Astrocyte (in vitro differentiated cells and primary cell): ENCODE measurements around the gene STYX. TPM values are rescaled to one million over a fixed set of nuclear protein-coding genes. Genes with fewer than 3 reads are reported as not detected.

Source experiments
- DNase-seq: peaks from one replicate; pipeline ENCODE4 v3.0.0-alpha.2; 2010; ENCODE audit warnings: low read depth
- FAIRE-seq: peaks from 2 replicates; lab custom pipeline; 2011; peaks lifted over from hg19 to GRCh38; lab: Jason Lieb, UNC
- H2AFZ ChIP-seq: 2 replicates; pipeline ENCODE4 v1.6.0; 2012; ENCODE audit warnings: low read depth, low read length, inconsistent platforms
- H3K27ac ChIP-seq: 2 replicates; pipeline ENCODE4 v1.5.1; 2011; ENCODE audit warnings: low read depth, low read length, inconsistent platforms
- H3K27me3 ChIP-seq: 2 replicates; pipeline ENCODE4 v1.6.0; 2011; ENCODE audit warnings: low read length, inconsistent platforms; ENCODE audit not compliant: insufficient read depth
- H3K36me3 ChIP-seq: 2 replicates; pipeline ENCODE4 v1.5.1; 2011; ENCODE audit warnings: low read length, inconsistent platforms; ENCODE audit not compliant: insufficient read depth
- H3K4me1 ChIP-seq: 2 replicates; pipeline ENCODE4 v1.5.1; 2011; ENCODE audit warnings: low read length, inconsistent platforms; ENCODE audit not compliant: insufficient read depth
- H3K4me2 ChIP-seq: 2 replicates; pipeline ENCODE4 v1.6.0; 2012; ENCODE audit warnings: low read length, inconsistent platforms
- H3K4me3 ChIP-seq: 2 replicates; pipeline ENCODE4 v1.5.1; 2011; ENCODE audit warnings: low read depth, mild to moderate bottlenecking, low read length, inconsistent platforms; ENCODE audit not compliant: insufficient read depth
- H3K79me2 ChIP-seq: 2 replicates; pipeline ENCODE4 v1.6.0; 2012; ENCODE audit warnings: mild to moderate bottlenecking, low read length, inconsistent platforms; ENCODE audit not compliant: insufficient read depth
- H3K9ac ChIP-seq: 2 replicates; pipeline ENCODE4 v1.6.0; 2012; ENCODE audit warnings: mild to moderate bottlenecking, low read length, inconsistent platforms
- H3K9me3 ChIP-seq: 2 replicates; pipeline ENCODE4 v1.5.1; 2012; ENCODE audit warnings: low read depth, mild to moderate bottlenecking, low read length, inconsistent platforms; ENCODE audit not compliant: insufficient read depth
- H4K20me1 ChIP-seq: 2 replicates; pipeline ENCODE4 v1.6.0; 2012; ENCODE audit warnings: low read length, inconsistent platforms; ENCODE audit not compliant: insufficient read depth
- H3K27ac Mint-ChIP-seq: one replicate; pipeline ENCODE4 v1.8.0; 2021; ENCODE audit warnings: mild to moderate bottlenecking, mixed read lengths; ENCODE audit not compliant: unreplicated experiment
- H3K27me3 Mint-ChIP-seq: one replicate; pipeline ENCODE4 v1.8.0; 2021; ENCODE audit warnings: low read depth, mixed read lengths; ENCODE audit not compliant: unreplicated experiment
- H3K36me3 Mint-ChIP-seq: one replicate; pipeline ENCODE4 v1.8.0; 2021; ENCODE audit warnings: low read depth, mixed read lengths; ENCODE audit not compliant: unreplicated experiment
- H3K4me1 Mint-ChIP-seq: one replicate; pipeline ENCODE4 v1.8.0; 2021; ENCODE audit warnings: low read depth, mixed read lengths; ENCODE audit not compliant: unreplicated experiment
- H3K4me3 Mint-ChIP-seq: one replicate; pipeline ENCODE4 v1.8.0; 2021; ENCODE audit warnings: mild to moderate bottlenecking, moderate library complexity, mixed read lengths; ENCODE audit not compliant: unreplicated experiment
- H3K9me3 Mint-ChIP-seq: one replicate; pipeline ENCODE4 v1.8.0; 2021; ENCODE audit warnings: mild to moderate bottlenecking, mixed read lengths; ENCODE audit not compliant: unreplicated experiment
- CTCF ChIP-seq: IDR thresholded peaks from 2 replicates; pipeline ENCODE4 v1.5.1; 2011; ENCODE audit warnings: low read depth, mild to moderate bottlenecking, inconsistent platforms, low read length, moderate library complexity; ENCODE audit not compliant: insufficient read depth
- EZH2 ChIP-seq: IDR thresholded peaks from 2 replicates; pipeline ENCODE4 v1.6.1; 2012; ENCODE audit warnings: mild to moderate bottlenecking, low read length, inconsistent platforms; ENCODE audit not compliant: insufficient read depth
- total RNA-seq: library from RNA; stranded (reverse); gene quantifications from 2 replicates; pipeline ENCODE4 v1.2.1, GENCODE V29; 2021

The STYX gene
- total RNA-seq, 1 donor from 2014 or later = 26.3 TPM

GRCh38 chr14:52692248-52692962 is 37.6 kb upstream of the STYX start:
- FAIRE-seq = no peak
- Histone ChIP-seq H3K79me2 (peaks cover 78% of the 10 kb centered on the region), H3K4me2 (no peak overlapping the region)

DNA sequence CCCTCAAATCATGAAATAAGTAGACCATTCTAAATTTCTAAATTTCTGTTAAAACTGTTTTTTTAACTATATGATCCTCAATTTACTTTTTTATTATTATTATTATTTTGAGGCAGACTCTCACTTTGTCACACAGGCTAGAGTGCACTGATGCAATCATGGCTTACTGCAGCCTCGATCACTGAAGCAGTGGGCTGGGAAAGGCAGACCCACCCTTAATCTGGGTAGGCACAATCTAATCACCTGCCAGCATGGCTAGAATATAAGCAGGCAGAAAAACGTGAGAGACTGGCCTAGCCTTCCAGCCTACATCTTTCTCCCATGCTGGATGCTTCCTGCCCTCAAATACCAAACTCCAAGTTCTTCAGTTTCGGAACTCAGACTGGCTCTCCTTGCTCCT is 36.9 kb upstream of the STYX start:
- no peaks in the 10 kb centered on the region for H3K9me3 ChIP-seq
- peak overlapping the region; percentile 54 for H3K4me3 Mint-ChIP-seq
- peaks cover 50% of the 10 kb centered on the region for H4K20me1 ChIP-seq
- no peaks in the 10 kb centered on the region for H3K36me3 Mint-ChIP-seq
- H3K9me3 Mint-ChIP-seq = no peaks in the 10 kb centered on the region
- DNase-seq (no peak), FAIRE-seq (no peak)
- no peak overlapping the region for H2AFZ ChIP-seq
- H3K4me3 ChIP-seq = no peak overlapping the region
- H3K27ac Mint-ChIP-seq = no peak overlapping the region
- no peaks in the 10 kb centered on the region for H3K36me3 ChIP-seq
- H3K9ac ChIP-seq = no peak overlapping the region
- H3K27ac ChIP-seq = no peak overlapping the region
- peaks cover 2% of the 10 kb centered on the region for H3K4me1 ChIP-seq
- H3K4me2 ChIP-seq = no peak overlapping the region
- no peaks in the 10 kb centered on the region for H3K27me3 Mint-ChIP-seq
- no peaks in the 10 kb centered on the region for H3K27me3 ChIP-seq
- TF ChIP-seq CTCF (no peak), EZH2 (no peak)
- peaks cover 15% of the 10 kb centered on the region for H3K4me1 Mint-ChIP-seq
- H3K79me2 ChIP-seq = peaks cover 71% of the 10 kb centered on the region

More at GRCh38 chr14:52692248-52692962, 37.6 kb upstream of the STYX start:
- Histone ChIP-seq H3K4me1 (peaks cover 2% of the 10 kb centered on the region), H3K9me3 (no peaks in the 10 kb centered on the region), H3K27me3 (no peaks in the 10 kb centered on the region), H3K27ac (no peak overlapping the region), H3K36me3 (no peaks in the 10 kb centered on the region), H3K9ac (no peak overlapping the region), H4K20me1 (peaks cover 55% of the 10 kb centered on the region), H3K4me3 (no peak overlapping the region), H2AFZ (no peak overlapping the region)
- Mint-ChIP-seq H3K27me3 (no peaks in the 10 kb centered on the region), H3K27ac (no peak overlapping the region), H3K4me1 (peaks cover 15% of the 10 kb centered on the region), H3K4me3 (peak overlapping the region; percentile 35), H3K36me3 (peaks cover 3% of the 10 kb centered on the region), H3K9me3 (no peaks in the 10 kb centered on the region)
- DNase-seq = peak; percentile 21
- TF ChIP-seq EZH2 = no peak
- no peak for TF ChIP-seq CTCF

- Histone ChIP-seq H3K79me2 (peaks cover 66% of the 10 kb centered on the region), H3K9ac (no peak overlapping the region), H2AFZ (no peak overlapping the region), H3K4me1 (peaks cover 2% of the 10 kb centered on the region), H3K27ac (no peak overlapping the region), H3K36me3 (no peaks in the 10 kb centered on the region), H4K20me1 (peaks cover 47% of the 10 kb centered on the region), H3K4me3 (no peak overlapping the region), H3K27me3 (no peaks in the 10 kb centered on the region), H3K9me3 (no peaks in the 10 kb centered on the region), H3K4me2 (no peak overlapping the region)
- H3K4me1 Mint-ChIP-seq = peaks cover 15% of the 10 kb centered on the region
- H3K27me3 Mint-ChIP-seq = no peaks in the 10 kb centered on the region
- H3K36me3 Mint-ChIP-seq = no peaks in the 10 kb centered on the region
- DNase-seq (no peak), FAIRE-seq (no peak)
- H3K27ac Mint-ChIP-seq = no peak overlapping the region
- no peaks in the 10 kb centered on the region for H3K9me3 Mint-ChIP-seq
- TF ChIP-seq EZH2 = no peak
- TF ChIP-seq CTCF = no peak
- peak overlapping the region; percentile 54 for H3K4me3 Mint-ChIP-seq
Measured at GRCh38 chr14:52693532-52693931, 36.4 kb upstream of the STYX start.
